Panc1 (cell line): ENCODE measurements around the gene ANKRD33B. TPM values are rescaled to one million over a fixed set of nuclear protein-coding genes. Genes with fewer than 3 reads are reported as not detected.

Experiments
- ATAC-seq: fragments of 200-7000 bp; cut with Tn5 transposase; 2 replicates; pipeline ENCODE4 v1.9.1; 2020; ENCODE audit warnings: mild to moderate bottlenecking, moderate library complexity
- BruUV-seq: library from RNA; stranded (reverse); fragments of 400-500 nt; replicated peaks from 2 replicates; lab custom pipeline; 2021; lab: Mats Ljungman, UMichigan
- CTCF ChIA-PET: fragments of 300-600 bp; sonication (Branson Sonifier 250); formaldehyde crosslinking; loops from one replicate; lab custom pipeline; 2022; ENCODE audit warnings: antibody characterized with exemption; lab: Charles Lee
- POLR2A ChIA-PET: fragments of 300-600 bp; sonication (Branson Sonifier 250); formaldehyde crosslinking; loops from one replicate; lab custom pipeline; 2022; ENCODE audit warnings: antibody characterized with exemption; lab: Charles Lee
- DNase-seq: peaks from one replicate; pipeline ENCODE4 v3.0.0-alpha.2; 2010; ENCODE audit warnings: low read depth, low spot score
- H3K27ac ChIP-seq: 2 replicates; pipeline ENCODE4 v1.5.1; 2011; ENCODE audit warnings: mild to moderate bottlenecking, low read length, inconsistent platforms
- H3K27me3 ChIP-seq: fragments of 200-500 bp; sonication (Bioruptor generic); 2 replicates; pipeline ENCODE4 v1.6.0; 2014; ENCODE audit warnings: low read length, inconsistent platforms; ENCODE audit not compliant: control insufficient read depth, insufficient read depth
- H3K36me3 ChIP-seq: fragments of 200-500 bp; sonication (Bioruptor generic); 2 replicates; pipeline ENCODE4 v1.5.1; 2014; ENCODE audit warnings: inconsistent platforms, mild to moderate bottlenecking, low read length, moderate library complexity; ENCODE audit not compliant: control insufficient read depth, insufficient read depth
- H3K4me1 ChIP-seq: 2 replicates; pipeline ENCODE4 v1.5.1; 2011; ENCODE audit warnings: inconsistent platforms, mild to moderate bottlenecking, low read length, moderate library complexity; ENCODE audit not compliant: control insufficient read depth, insufficient read depth
- H3K4me3 ChIP-seq, 2 experiments: 2 replicates each; pipeline ENCODE4 v1.5.1; 2011 to 2012; ENCODE audit warnings: low read depth in 2 of 2, low read length in 2 of 2, mild to moderate bottlenecking in 2 of 2, inconsistent platforms in 1 of 2, moderate library complexity in 1 of 2
- H3K9me3 ChIP-seq: fragments of 200-500 bp; sonication (Bioruptor generic); 2 replicates; pipeline ENCODE4 v1.5.1; 2014; ENCODE audit warnings: low read depth, mild to moderate bottlenecking, inconsistent platforms, low read length, moderate library complexity; ENCODE audit not compliant: control insufficient read depth, insufficient read depth
- CTCF ChIP-seq: fragments of 450-650 bp; IDR thresholded peaks from 2 replicates; pipeline ENCODE4 v1.5.1; 2017; ENCODE audit warnings: mild to moderate bottlenecking
- POLR2AphosphoS5 ChIP-seq: IDR thresholded peaks from 2 replicates; pipeline ENCODE4 v1.6.1; 2012; ENCODE audit warnings: mild to moderate bottlenecking, low read depth, low read length, moderate library complexity
- REST ChIP-seq, 2 experiments: IDR thresholded peaks; 2 replicates each; pipeline ENCODE4 v1.6.1; 2011 to 2012; ENCODE audit warnings: low read depth in 2 of 2, control low read depth in 1 of 2, low read length in 1 of 2, mild to moderate bottlenecking in 1 of 2, moderate library complexity in 1 of 2; ENCODE audit not compliant: insufficient read depth in 1 of 2
- SIN3A ChIP-seq: IDR thresholded peaks from 2 replicates; pipeline ENCODE4 v1.6.1; 2012; ENCODE audit warnings: low read depth, mild to moderate bottlenecking, low read length, moderate library complexity, borderline replicate concordance; ENCODE audit not compliant: insufficient read depth
- TCF7L2 ChIP-seq: IDR thresholded peaks from 2 replicates; pipeline ENCODE4 v1.6.1; 2011; ENCODE audit warnings: mild to moderate bottlenecking, low read depth, low read length, inconsistent platforms
- in situ Hi-C: cut with HindIII; loops from 2 replicates; pipeline ENCODE4 v1.10.0; 2016; ENCODE audit warnings: low sequenced_read_pairs, low pct_unique_long_range_greater_than_20kb
- intact Hi-C: fragments of 100-400 bp; cut with micrococcal nuclease; formaldehyde crosslinking; loops from one replicate; pipeline ENCODE4 v1.10.0; 2022; ENCODE audit not compliant: unreplicated experiment
- total RNA-seq: library from RNA; stranded (reverse); gene quantifications from one replicate; pipeline ENCODE4 v1.2.1, GENCODE V29; 2021; ENCODE audit not compliant: unreplicated experiment

The ANKRD33B gene
- total RNA-seq, 1 experiment from 2014 or later = 19.1 TPM

- ChIA-PET CTCF (no interaction called here), POLR2A (no interaction called here)
- no peaks in the 10 kb centered on the region for H3K36me3 ChIP-seq
- H3K4me3 ChIP-seq = no peak overlapping the region
- no peaks in the 10 kb centered on the region for H3K27me3 ChIP-seq
- no peak overlapping the region for H3K27ac ChIP-seq
- intact Hi-C loops = no loop called here
- peaks cover 16% of the 10 kb centered on the region for H3K4me1 ChIP-seq
- in situ Hi-C loops = no loop called here
- BruUV-seq = no TSS peak
- DNase-seq (no peak), ATAC-seq (no peak)
- TF ChIP-seq TCF7L2 = no peak
- TF ChIP-seq POLR2AphosphoS5 = no peak
- TF ChIP-seq REST (IDR thresholded peaks at IDR 0.05; ENCODE audit: insufficient read depth in 1 of 2, low read depth in 2 of 2, low read length in 1 of 2) = no peak
- TF ChIP-seq SIN3A = no peak
- no peak for TF ChIP-seq CTCF
- no peaks in the 10 kb centered on the region for H3K9me3 ChIP-seq
Observed at GRCh38 chr5:10631316-10631996, 67.6 kb downstream of the ANKRD33B start.

DNA sequence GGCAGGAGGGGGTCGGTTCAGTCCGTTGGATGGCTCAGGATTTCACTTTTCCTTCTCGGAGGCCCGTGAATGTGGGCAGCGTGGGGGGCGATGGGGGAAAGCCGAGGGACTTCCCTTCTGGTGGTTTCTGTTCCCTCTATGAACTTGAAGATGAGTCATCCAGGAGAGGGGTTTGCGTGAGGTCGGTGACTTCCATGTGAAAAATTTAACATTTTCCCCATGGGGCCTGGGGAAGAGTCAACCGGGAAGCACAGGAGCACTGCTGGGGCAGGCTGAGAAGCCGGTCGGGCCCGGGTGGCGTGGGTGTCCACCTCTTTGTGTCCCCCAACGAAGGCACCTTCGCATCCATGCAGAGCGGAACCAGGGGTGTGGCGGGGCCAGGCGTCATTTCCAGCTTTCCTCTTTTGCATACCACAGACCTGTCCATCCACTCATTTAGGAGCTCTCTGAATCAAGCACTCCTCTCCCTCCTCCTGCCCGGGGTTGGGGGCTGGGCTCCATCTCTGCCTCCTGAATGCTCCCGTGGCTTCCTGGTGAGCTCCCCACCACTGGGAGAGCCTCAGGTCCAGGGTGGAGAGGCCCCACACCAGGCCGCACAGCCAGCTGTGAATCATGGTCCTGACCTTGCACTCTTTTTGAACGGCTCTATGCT lies 68.4 kb downstream of the ANKRD33B start:
- ChIA-PET POLR2A (no interaction called here), CTCF (interaction anchor here (0.7 kb wide), 2 partner anchors 30 to 76 kb away, joined by 3 to 9 read pairs; no protein-coding TSS in a partner anchor)
- Histone ChIP-seq H3K27ac (no peak overlapping the region), H3K36me3 (no peaks in the 10 kb centered on the region), H3K9me3 (no peaks in the 10 kb centered on the region), H3K4me3 (no peak overlapping the region), H3K27me3 (no peaks in the 10 kb centered on the region), H3K4me1 (peaks cover 9% of the 10 kb centered on the region)
- intact Hi-C loops = no loop called here
- BruUV-seq = no TSS peak
- ATAC-seq = no peak
- in situ Hi-C loops = no loop called here
- no peak for TF ChIP-seq TCF7L2
- no peak for DNase-seq
